ENCODE results near the gene SPEG.

SPEG gene

GRCh38 chr2:219538504-219538951, 103.9 kb downstream of the SPEG start:
- no peak for DNase-seq

GRCh38 chr2:219538956-219539788, 104.5 kb downstream of the SPEG start:
- no peak for DNase-seq

GRCh38 chr2:219539926-219540678, 105.5 kb downstream of the SPEG start:
- no peak for DNase-seq

- DNase-seq = no peak
Observed at GRCh38 chr2:219540784-219541504, 106.3 kb downstream of the SPEG start.

- DNase-seq = peak; percentile 84
Observed at GRCh38 chr2:219541611-219542180, 107.1 kb downstream of the SPEG start.

GRCh38 chr2:219542931-219543595, 108.4 kb downstream of the SPEG start:
- no peak for DNase-seq

GRCh38 chr2:219543596-219544358, 109.1 kb downstream of the SPEG start, which contains the start of the genes CHPF and TMEM198:
TSS of gene CHPF (minus strand) at chr2:219543809. CDS start at chr2:219543538, 271 bp downstream.
TSS of gene TMEM198 (plus strand) at chr2:219544028. CDS start at chr2:219544728, 700 bp downstream.
- peak; percentile 91 for DNase-seq

GRCh38 chr2:219544567-219544966, 109.9 kb downstream of the SPEG start:
- no peak for DNase-seq

- DNase-seq = no peak
Observed at GRCh38 chr2:219545295-219545942, 110.8 kb downstream of the SPEG start.

- no peak for DNase-seq
Observed at GRCh38 chr2:219545943-219546352, 111.3 kb downstream of the SPEG start.

GRCh38 chr2:219547621-219548020, 113.0 kb downstream of the SPEG start:
- no peak for DNase-seq
